VCaP (cell line): Measurements from ENCODE around the gene MYOCOS.
"Not testable (repeated sequence)": the region's sequence is repeated elsewhere in the genome, so short reads cannot be mapped to it uniquely, and the experiment has no call there.

Experiments used
- H3K27ac ChIP-seq: fragments of 450-650 bp; 2 replicates; pipeline ENCODE4 v1.5.1; 2017
- CTCF ChIP-seq: fragments of 450-650 bp; conservative IDR thresholded peaks from 2 replicates; pipeline ENCODE4 v1.5.1; 2017; ENCODE audit warnings: mild to moderate bottlenecking, moderate library complexity

Gene MYOCOS

GRCh38 chr1:171588230-171588629 is 33.8 kb upstream of the MYOCOS start:
- H3K27ac ChIP-seq = no peak overlapping the region
- TF ChIP-seq CTCF = no peak

DNA sequence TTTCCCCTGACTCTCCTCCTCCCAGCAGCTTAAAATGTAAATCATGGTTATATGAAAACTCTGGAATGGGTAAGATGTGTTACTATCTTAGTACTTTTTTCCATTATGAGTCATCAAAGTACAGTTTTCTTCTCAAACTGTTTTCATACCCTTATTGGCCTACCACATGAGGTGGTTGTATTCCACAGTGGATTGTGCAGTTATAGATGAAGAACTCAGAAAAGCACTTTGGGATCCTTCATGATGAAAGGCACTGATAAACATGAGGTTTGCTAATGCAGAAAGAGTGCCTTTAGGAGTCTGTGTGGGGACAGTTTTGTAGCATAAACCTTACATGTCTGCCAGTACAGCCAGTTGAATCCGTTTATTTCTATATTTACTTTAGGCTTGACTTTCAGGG is 32.0 kb upstream of the MYOCOS start:
- no peak for TF ChIP-seq CTCF

GRCh38 chr1:171595324-171595723 is 26.7 kb upstream of the MYOCOS start:
- H3K27ac ChIP-seq = no peak overlapping the region
- TF ChIP-seq CTCF = no peak

More for the DNA sequence above, 32.0 kb upstream of the MYOCOS start:
- H3K27ac ChIP-seq = no peak overlapping the region

DNA sequence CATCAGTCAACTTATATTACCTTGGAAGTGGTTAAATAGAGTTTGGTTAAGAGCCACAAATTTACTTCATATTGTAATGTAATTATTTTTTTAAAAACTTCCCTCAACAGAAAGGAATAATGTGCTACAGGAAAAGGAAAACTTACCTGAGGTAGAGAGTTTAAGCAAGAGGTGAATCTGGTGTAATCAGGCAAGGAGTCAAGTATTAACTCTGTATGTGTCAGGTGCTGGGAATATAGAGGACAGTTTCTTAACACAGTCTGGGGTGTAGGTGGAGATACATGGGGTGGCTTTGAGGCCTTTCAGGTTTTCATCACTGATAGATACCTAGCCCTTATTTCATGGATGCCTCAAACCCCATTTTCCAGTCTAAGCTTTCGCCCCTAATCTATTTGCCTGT is 25.9 kb upstream of the MYOCOS start:
- TF ChIP-seq CTCF = no peak

DNA sequence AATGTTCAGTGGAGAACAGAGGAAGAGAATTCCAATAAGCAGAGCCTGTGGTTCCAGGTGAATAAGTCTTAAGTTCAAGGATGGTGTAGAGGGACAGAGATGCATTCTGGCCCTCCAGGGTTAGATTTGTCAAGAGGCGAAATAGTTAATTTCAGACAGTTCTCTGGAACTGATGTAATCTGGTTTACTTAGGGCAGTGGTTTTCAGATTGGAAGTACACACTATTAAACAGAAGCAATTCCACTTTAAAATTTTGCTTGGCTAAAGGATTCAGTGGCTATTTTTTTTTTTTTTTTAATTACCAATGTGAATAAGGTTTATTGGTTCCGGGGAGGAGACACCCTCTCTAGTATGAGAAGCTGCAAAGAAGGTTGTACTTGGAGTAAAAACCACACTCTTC is 25.3 kb upstream of the MYOCOS start:
- no peak for TF ChIP-seq CTCF
- no peak overlapping the region for H3K27ac ChIP-seq

More for the DNA sequence above, 25.9 kb upstream of the MYOCOS start:
- no peak overlapping the region for H3K27ac ChIP-seq

- TF ChIP-seq CTCF = no peak
- no peak overlapping the region for H3K27ac ChIP-seq
Observed at GRCh38 chr1:171597203-171597602, 24.8 kb upstream of the MYOCOS start.

DNA sequence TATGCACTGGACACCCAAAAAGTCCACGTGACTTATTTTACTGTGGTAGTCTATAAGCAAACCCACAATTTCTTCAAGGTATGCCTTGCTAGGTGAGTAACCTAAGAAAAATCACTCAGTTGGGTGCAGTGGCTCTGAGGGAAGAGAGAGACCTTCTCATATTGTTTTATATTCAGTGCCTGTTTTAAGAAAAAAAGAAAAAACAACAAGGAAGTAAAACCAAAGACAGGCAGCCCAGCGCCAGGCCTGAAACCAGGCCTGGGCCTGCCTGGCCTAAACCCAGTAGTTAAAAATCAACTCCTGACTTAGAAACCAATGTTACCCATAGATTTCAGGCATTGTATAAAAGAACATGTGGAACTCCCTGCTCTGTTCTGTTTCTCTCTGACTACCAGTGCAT is 21.7 kb upstream of the MYOCOS start:
- not testable (repeated sequence) for H3K27ac ChIP-seq

GRCh38 chr1:171600862-171601261 is 21.2 kb upstream of the MYOCOS start:
- no peak overlapping the region for H3K27ac ChIP-seq
- no peak for TF ChIP-seq CTCF

DNA sequence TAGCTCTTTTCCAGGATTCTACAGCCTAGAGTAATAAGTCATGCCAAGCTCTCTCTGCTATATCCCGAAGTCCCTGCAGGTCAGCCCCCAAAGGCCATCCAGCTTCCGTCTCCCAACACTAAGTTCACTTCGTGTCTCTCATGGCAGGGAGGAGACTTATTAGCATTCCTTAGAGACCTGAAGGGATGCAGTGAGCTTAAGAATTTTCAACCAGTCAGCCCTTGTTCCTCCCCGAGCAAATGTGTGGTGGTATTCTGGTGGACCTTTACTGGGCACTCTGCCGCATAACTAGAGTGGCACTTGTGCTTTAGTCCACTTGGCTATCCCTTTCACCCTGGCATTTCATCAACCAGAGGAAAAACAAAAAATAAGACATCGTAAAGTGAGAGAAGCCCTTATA is 19.0 kb upstream of the MYOCOS start:
- not testable (repeated sequence) for H3K27ac ChIP-seq
